Myocyte (in vitro differentiated cells): ENCODE measurements around the gene NLRX1. TPM values are rescaled to one million over a fixed set of nuclear protein-coding genes. Genes with fewer than 3 reads are reported as not detected.
"Not testable (repeated sequence)": the region's sequence is repeated elsewhere in the genome, so short reads cannot be mapped to it uniquely, and the experiment has no call there.

Experiments
- DNase-seq: peaks from one replicate; pipeline ENCODE4 v3.0.0-alpha.2; 2012; ENCODE audit warnings: low read depth
- total RNA-seq: library from RNA; depleted of rRNA; stranded (reverse); fragments of >200 nt; gene quantifications from 2 replicates; pipeline ENCODE4 v1.2.3, GENCODE V29; 2014

Gene NLRX1
- total RNA-seq, 1 donor from 2014 or later: 22.8 TPM

- no peak for DNase-seq
Measured at GRCh38 chr11:119152604-119153003, 15.9 kb upstream of the NLRX1 start.

GRCh38 chr11:119153049-119153818 lies 15.3 kb upstream of the NLRX1 start:
- DNase-seq: no peak

- DNase-seq: no peak
Measured at GRCh38 chr11:119154178-119154577, 14.3 kb upstream of the NLRX1 start.

GRCh38 chr11:119155733-119156492 lies 12.6 kb upstream of the NLRX1 start:
- DNase-seq: peak; percentile 30

- no peak for DNase-seq
Measured at GRCh38 chr11:119156496-119156895, 12.0 kb upstream of the NLRX1 start.

GRCh38 chr11:119157063-119157462 lies 11.5 kb upstream of the NLRX1 start:
- no peak for DNase-seq

GRCh38 chr11:119158467-119158866 lies 10.1 kb upstream of the NLRX1 start:
- no peak for DNase-seq

- DNase-seq: no peak
Measured at GRCh38 chr11:119160151-119160550, 8.4 kb upstream of the NLRX1 start.

GRCh38 chr11:119161871-119162270 lies 6.7 kb upstream of the NLRX1 start:
- DNase-seq: no peak

GRCh38 chr11:119166368-119167076 lies 2.0 kb upstream of the NLRX1 start:
- DNase-seq: peak; percentile 22

GRCh38 chr11:119167077-119167458 lies 1.5 kb upstream of the NLRX1 start:
- DNase-seq: not testable (repeated sequence)

GRCh38 chr11:119167933-119168332 lies 592 bp upstream of the NLRX1 start:
- DNase-seq: no peak

- peak; percentile 78 for DNase-seq
Measured at GRCh38 chr11:119169282-119169719, 776 bp downstream of the NLRX1 start.

GRCh38 chr11:119172513-119172912 lies 4.0 kb downstream of the NLRX1 start:
- no peak for DNase-seq

- no peak for DNase-seq
Measured at GRCh38 chr11:119173453-119173852, 4.9 kb downstream of the NLRX1 start.

GRCh38 chr11:119175493-119176077 lies 7.1 kb downstream of the NLRX1 start:
- DNase-seq: no peak

- no peak for DNase-seq
Measured at GRCh38 chr11:119178166-119178680, 9.7 kb downstream of the NLRX1 start.

- DNase-seq: no peak
Measured at GRCh38 chr11:119179342-119179741, 10.8 kb downstream of the NLRX1 start.

GRCh38 chr11:119179983-119180382 lies 11.5 kb downstream of the NLRX1 start:
- no peak for DNase-seq

- no peak for DNase-seq
Measured at GRCh38 chr11:119180729-119181676, 12.5 kb downstream of the NLRX1 start.
